RWPE1 (cell line): ENCODE measurements around the gene ITGB8.

Source experiments
- CTCF ChIA-PET: fragments of 350-600 bp; sonication (Branson Sonifier 250); formaldehyde crosslinking; extraction: SDS; loops from one replicate; lab custom pipeline; 2021; lab: Yijun Ruan, JAX
- POLR2A ChIA-PET: fragments of 400-600 bp; formaldehyde crosslinking; extraction: SDS; loops from one replicate; lab custom pipeline; 2020; ENCODE audit warnings: antibody characterized with exemption; ENCODE audit not compliant: low non-redundant PET; lab: Yijun Ruan, JAX
- DNase-seq: peaks from one replicate; pipeline ENCODE4 v3.0.0; 2012; ENCODE audit warnings: low spot score
- H3K27ac ChIP-seq: fragments of 450-650 bp; 2 replicates; pipeline ENCODE4 v1.5.1; 2017
- TF ChIP-seq, protein P1 (sequence below): fragments of 450-650 bp; conservative IDR thresholded peaks from 2 replicates; pipeline ENCODE4 v1.5.1; 2017; ENCODE audit warnings: low read depth, mild to moderate bottlenecking

Gene ITGB8

DNA sequence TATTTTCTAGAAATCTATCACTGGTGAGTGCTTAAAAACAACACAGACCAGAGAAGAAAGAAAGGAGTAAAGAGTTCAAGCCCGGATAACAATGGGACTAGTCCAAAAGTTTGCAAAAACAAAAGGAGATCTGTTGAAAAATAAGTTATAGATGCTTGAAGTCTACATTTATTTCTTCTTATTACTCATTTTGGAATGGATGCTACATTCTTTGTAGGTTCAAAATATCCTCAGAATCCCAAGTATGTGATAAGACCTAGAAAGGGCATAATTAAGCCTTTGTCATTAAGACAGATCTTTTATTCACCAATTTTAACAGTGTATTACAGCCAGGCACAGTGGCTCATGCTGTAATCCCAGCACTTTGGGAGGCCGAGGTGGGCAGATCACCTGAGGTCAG lies 42.7 kb upstream of the ITGB8 start:
- ChIA-PET POLR2A (no interaction called here), CTCF (interaction anchor here (0.6 to 0.7 kb wide), 2 partner anchors 510 to 630 kb away, joined by 3 read pairs; no protein-coding TSS in a partner anchor)
- no peak for DNase-seq
- TF ChIP-seq, protein P1, sequence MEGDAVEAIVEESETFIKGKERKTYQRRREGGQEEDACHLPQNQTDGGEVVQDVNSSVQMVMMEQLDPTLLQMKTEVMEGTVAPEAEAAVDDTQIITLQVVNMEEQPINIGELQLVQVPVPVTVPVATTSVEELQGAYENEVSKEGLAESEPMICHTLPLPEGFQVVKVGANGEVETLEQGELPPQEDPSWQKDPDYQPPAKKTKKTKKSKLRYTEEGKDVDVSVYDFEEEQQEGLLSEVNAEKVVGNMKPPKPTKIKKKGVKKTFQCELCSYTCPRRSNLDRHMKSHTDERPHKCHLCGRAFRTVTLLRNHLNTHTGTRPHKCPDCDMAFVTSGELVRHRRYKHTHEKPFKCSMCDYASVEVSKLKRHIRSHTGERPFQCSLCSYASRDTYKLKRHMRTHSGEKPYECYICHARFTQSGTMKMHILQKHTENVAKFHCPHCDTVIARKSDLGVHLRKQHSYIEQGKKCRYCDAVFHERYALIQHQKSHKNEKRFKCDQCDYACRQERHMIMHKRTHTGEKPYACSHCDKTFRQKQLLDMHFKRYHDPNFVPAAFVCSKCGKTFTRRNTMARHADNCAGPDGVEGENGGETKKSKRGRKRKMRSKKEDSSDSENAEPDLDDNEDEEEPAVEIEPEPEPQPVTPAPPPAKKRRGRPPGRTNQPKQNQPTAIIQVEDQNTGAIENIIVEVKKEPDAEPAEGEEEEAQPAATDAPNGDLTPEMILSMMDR = no peak
- H3K27ac ChIP-seq = no peak overlapping the region

DNA sequence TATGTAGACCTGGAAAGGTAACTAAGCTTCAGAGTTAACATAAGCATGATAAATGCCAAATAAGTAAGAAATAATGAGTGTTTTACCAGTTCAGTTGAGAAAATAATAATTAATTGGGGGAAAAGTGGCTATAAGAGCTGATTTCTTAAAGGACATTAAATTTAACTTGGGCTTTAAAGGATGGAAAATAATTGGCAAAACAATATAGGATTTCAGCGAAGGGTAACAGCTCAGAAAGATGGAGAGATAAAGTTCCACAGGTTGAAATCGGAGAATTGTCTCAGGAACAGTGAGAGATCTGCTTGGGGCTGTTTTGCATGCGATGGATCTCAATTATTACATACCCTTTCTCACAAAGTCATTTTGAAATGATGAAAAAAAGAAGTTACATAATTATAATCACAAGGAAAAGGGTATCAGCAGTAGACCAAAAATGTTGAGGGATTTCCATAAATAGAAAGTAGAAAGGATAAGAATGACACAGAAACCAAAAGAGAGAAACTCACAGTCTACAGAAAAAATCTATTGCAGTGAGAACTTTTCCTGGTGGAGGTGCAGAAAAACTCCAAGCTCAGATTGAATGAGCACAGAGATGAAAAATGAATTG lies 40.1 kb upstream of the ITGB8 start:
- no peak for DNase-seq
- ChIA-PET CTCF (no interaction called here), POLR2A (no interaction called here)
- TF ChIP-seq, protein P1 = no peak
- no peak overlapping the region for H3K27ac ChIP-seq

DNA sequence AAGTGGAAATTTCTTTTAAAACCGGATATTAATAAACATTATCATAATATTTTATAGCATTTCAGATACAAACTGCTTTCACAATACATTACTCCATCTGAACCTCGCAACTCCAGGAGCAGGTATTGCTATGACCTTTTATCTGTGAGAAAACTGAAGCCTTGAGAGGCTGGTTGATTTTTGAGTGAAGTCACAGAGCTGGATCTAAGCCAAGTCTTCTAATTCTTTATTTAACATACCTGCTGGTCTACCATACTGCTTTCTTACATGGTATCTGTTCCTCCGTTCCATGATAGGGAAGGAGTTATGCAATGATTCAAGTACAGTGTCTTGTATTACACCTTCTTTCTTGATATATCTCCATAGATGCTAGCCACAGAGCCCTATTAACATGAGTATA lies 37.4 kb upstream of the ITGB8 start:
- no peak for DNase-seq
- ChIA-PET POLR2A (no interaction called here), CTCF (interaction anchor here (0.6 kb wide), 1 partner anchor 8 kb away, joined by 3 read pairs; no protein-coding TSS in a partner anchor)
- H3K27ac ChIP-seq = no peak overlapping the region
- TF ChIP-seq, protein P1 = no peak

DNA sequence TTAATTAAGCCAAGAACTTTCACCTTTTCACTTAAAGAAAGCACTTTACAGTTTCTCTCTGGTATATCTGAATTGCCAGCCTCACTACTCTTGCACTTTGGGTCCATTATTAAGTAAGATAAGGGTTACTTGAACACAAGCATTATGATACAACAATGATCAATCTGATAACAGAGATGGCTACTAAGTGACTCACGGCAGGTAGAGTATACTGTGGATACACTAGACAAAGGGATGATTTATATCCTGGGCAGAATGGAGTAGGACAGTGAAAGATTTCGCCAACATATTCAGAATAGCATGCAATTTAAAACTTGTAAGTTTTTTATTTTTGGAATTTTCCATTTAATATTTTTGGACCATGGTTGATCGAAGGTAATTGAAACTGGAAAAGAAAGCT lies 34.3 kb upstream of the ITGB8 start:
- peak; percentile 11 for DNase-seq
- POLR2A ChIA-PET = no interaction called here
- CTCF ChIA-PET = no interaction called here
- TF ChIP-seq, protein P1 = no peak
- no peak overlapping the region for H3K27ac ChIP-seq

DNA sequence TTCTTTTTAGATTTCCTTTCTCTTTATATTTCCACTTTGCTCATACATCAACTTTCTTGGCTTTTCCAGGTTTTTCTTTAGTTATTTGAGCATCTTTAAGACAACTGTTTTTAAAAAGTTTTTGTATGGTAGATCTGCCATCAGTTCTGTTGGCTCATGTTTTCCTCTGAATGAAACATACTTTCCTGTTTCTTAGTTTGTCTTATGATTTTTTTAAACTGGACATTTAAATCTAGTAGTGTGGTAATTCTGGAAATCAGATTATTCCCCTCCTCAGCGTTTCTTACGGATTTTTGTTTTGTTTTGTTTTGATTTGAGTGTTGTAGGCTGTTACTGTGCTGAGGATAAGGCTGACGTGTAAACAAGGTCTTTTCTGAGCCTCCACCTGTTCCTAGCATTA lies 33.8 kb upstream of the ITGB8 start:
- ChIA-PET POLR2A (no interaction called here), CTCF (no interaction called here)
- no peak for DNase-seq
- H3K27ac ChIP-seq = no peak overlapping the region
- TF ChIP-seq, protein P1 = no peak

DNA sequence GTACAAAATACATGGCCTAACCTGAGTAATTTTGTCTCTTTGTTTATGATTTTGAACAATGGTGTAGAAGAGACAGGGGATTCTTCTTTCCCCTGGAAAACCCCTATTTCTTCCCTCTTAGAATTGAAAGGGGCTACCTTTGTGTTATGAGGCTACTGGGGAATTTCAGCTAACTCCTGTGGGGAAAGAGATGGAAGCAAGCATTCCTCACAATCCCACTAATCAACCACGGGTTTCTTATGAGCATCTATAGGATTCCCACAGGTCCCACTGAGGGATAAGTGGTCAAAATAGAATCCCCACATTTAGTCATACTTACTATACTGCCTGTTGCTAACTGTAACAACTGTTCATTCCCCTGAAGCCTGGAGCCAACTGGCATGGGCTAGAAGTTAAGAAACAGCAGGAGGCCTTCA lies 32.2 kb upstream of the ITGB8 start:
- POLR2A ChIA-PET = no interaction called here
- CTCF ChIA-PET = interaction anchor here (0.5 kb wide), 1 partner anchor 31 kb away, joined by 4 read pairs; no protein-coding TSS in a partner anchor
- H3K27ac ChIP-seq = no peak overlapping the region
- no peak for DNase-seq
- TF ChIP-seq, protein P1 = no peak
